Stimulated activated naive CD4-positive, alpha-beta T cell treated with Interleukin-2 at 50 U/mL for 16 hours (primary cell): ENCODE data around the gene OR1I1.

Source experiments
- DNase-seq: peaks from one replicate; lab custom pipeline; 2025; lab: John Stamatoyannopoulos, UW

Gene OR1I1

DNA sequence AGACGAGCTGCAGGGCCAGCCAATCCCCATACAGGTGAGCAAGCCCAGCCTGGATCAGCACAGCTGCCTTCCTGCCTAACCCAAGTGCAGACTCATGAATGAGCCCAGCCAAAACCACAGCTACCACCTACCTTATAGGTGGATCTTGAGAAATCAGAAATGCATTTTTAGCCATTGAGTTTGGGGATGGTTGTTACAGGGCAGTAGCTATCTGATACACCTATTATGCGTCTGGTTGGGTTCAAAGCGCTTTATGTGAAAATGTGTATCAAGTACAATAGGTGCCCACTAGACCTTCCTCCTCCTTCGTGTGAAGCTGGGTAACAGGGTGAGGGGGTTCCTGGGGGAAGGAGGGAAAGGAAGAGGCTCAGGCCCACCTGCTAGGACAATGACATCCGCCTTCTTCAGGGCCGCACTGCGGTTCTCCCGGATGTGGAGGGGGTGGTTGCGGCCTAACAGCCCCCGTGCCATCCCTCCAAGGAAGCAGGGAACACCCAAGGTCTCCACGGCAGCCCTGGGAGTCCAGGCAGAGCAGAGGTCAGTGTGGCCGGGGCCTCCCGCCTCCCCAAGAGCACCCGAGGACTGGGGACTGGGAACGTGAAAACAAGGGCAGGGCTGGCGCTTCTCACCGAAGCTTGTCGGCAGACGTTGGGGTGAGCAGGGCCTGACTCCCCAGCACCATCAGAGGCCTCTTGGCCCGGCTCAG is 36.9 kb downstream of the OR1I1 start:
- DNase-seq: no peak

DNA sequence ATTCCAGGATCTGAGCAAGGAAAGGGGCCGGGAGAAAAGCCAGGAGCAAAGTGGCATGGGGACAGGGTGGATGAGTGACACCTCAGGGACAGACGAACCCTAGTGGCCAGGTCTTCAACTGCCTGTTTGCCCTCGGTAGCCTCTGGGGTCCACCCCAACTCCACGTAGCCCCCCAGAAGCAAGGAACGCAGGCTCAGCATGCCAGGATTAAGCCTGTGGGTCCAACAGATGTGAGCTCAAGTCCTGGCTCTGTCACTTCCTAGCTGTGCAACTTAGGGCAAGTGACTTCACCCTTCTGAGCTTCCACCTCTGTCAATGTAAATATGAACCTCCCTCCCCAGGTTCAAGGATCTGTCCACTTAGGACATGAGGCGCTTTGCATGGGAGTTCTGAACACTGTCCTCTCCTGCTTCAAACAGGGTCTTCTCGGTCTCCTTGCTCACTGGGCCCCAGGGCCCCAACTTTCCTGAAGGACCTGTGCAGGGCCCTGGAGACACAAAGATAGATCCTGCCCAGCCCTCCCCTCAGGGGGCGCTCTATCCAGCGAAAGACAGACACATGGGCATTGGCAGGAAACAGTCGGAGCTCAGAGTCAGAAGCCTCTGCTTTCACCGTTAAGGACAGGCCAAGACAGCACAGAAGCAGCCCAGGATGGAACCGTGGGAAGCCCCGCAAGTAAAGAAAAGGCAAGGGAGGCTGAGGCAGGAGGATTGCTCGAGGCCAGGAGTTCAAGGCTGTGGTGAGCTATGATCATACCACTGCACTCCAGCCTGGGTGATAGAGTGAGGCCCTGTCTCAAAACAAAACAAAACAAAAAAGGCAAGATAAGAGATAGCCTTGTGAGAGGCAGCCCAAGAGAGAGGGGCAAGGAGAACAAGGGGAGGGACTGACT is 38.4 kb downstream of the OR1I1 start:
- no peak for DNase-seq

DNA sequence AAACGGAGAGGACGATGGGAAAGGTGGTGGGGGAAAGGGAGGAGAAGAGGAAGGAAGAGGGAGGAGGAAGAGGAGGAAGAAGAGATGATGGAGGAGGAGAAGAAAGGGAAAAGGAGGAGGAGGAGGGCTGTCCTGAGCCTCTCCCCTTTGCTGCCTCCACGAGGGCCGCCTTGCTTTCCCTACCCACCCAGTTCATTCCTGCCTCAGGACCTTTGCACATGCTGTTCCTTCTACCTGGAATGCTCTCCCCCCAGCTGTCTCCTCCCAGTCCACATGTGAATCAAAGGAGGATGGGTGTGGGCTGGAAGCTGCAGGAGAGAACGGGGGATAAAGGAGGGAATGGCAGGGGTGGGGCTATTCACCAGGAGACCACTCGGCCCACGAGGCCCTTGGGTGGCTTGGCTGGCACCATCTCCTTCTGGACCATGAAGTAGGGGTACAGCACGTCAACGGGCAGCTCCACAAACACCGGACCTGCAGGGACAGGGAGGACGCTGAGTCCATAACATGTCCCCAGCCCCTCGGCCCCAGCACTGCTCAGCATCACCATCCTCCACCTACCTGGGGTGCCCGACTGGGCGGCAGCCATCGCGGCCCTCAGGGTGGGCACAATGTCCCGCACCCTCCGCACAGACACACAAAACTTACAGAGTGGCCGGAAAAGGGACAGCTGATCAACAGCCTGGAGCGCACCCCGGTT is 40.5 kb downstream of the OR1I1 start:
- DNase-seq: no peak

DNA sequence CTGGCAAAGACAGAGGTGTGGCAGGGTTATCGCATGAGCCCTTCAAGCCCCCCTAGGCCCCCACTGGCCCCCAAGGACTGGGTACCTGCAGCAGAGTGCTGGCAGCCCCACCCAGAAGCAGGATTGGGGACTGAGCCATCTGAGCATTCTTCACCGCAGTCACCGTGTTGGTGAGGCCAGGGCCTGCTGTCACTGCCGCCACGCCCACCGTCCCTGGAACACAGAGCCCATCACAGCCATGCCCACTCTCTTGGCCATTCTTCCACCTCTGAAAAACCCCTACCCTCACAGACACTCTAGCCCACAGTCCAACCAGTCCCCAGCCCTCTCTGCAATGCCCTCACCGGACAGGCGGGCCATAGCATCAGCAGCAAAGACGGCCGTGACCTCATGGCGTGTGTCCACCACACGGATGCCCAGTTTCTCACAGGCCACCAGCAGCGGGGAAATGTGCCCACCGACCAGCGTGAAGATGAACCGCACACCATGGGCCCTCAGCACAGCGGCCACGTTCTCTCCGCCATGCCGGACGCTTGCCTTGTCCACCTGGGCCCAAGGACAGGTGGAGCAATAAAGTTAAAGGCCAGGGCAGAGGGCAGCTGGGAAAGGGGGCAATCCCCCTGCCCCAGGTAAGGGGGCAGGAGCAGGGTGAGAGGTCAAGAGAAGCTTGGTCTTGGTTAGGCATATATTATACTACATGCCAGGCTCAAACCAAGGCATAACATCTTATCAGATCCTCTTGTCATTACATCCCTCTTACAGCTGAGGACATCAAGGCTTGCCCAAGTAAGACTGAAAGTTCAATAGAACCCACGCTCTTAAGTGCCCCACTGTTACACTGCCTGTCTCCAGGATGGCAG is 41.2 kb downstream of the OR1I1 start:
- no peak for DNase-seq

DNA sequence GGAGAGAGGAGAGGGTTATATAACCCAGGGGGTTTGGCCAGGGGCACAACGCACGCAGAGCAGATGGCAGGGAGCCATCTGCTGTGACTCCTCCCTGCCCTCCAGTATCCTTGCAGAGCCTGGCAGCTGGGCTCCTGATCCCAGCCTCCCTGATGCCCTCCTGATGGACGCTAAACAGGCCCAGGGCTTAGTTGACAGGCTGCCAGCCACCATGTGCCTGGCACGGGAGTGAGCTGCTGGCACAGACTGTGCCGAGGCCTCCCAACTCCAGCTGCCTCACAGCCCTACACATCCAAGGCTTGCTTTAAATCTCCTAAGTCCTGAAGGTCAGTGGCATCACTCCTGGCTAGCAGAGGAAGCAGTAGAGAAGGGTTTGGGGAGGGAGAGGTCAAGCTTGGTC is 41.9 kb downstream of the OR1I1 start:
- DNase-seq: no peak

DNA sequence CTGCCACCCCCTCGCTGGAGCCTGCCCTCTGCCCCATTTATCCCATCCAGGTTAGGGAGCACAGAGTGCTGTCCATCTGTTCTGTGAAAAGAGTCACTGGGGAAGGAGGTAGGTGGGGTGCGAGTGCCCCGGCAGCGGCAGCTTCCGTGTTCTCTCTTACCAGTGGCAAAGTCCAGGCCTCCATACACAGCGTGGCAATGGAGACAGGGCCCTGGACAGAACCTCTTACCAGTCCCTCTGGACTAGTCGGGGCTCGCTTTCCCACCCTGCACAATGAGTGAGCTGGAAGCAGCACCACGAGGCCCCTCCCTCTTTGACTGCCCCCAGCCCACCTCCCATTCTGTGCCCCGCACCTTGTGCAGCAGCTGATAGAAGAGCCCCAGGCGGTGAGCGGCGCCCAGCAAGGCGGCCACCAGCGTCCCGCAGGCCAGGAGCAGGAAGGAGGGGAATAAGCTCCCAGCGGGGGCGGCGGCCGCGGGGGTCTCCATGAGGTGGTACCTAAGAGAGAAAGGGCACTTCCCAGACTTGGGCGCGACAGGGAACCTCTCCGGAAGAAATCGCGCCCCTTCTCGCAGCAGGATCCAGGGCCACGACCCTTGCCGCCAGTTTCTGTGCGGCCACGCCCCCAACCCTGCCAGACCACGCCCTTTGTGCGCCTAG is 42.7 kb downstream of the OR1I1 start:
- no peak for DNase-seq

DNA sequence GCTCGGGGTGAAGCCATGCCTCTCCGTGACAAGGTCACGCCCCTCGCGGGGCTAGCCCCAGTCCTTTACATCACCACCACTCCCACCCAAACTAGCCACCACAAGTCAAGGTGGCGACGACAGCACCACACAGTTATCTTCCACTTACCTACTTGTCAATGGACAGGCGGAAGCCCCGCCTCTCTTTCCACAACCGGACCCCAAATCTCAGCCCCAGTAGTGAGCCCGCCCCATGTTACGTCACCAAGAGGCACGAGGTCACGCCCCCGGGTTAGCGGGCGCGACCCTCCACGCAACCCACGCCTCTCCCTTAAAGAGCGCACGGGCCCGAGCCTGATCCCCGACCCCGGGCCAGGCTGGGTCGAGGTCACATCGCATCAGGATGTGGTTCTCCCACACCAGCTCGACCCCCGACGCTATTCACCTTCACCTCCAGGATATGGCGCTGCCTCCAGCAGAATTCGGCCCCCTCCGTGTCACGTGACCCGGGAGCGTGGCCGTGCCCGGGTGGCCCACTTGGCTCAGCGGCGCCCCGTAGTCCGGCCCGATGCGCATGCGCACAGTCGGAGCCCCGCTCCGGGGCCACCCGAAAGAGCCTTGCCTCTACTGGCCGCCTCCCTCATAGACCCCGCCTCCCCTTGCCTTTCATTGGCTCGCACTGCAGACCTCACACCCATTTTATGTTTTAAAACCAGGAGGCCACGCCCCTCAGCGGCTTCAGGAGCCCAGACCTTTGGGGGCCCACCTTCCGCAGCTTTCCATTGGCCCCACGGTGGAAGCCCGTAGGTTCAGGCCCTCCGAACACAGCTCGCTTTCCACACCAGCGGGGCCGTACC is 43.4 kb downstream of the OR1I1 start:
- DNase-seq: peak; percentile 97

DNA sequence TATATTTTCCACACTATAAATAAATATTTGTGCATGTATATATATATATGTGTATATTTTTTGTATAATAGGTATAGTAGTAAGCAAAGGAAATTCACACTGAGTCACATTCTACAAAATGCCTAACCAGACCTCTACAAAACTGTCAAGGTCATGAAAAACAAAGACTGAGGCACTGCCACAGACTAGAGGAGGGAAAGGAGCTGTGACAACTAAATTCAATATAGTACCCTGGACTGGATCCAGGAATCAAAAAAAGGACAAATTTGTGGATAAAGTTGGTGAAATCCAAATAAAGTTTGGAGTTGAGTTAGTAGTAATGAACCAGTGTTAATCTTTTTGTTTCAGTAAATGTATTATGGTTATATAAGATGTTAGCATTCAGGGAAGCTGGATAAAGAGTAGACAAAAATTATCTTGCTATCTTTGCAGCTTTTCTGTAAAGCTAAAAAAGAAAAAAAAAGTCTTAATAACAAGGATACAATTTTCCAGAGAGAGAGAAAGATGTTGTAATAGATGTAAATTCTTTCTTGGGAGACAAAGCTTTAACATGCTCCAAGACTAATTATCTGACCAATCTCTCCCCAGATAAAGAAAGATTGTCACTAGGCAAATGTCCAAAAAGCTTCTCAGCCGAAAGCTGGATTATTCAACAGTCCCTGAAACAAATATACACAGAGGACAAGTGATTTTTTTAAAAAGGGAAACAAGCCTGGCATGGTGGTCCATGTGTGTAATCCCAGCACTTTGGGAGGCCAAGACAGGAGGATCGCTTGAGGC is 44.3 kb downstream of the OR1I1 start:
- no peak for DNase-seq

DNA sequence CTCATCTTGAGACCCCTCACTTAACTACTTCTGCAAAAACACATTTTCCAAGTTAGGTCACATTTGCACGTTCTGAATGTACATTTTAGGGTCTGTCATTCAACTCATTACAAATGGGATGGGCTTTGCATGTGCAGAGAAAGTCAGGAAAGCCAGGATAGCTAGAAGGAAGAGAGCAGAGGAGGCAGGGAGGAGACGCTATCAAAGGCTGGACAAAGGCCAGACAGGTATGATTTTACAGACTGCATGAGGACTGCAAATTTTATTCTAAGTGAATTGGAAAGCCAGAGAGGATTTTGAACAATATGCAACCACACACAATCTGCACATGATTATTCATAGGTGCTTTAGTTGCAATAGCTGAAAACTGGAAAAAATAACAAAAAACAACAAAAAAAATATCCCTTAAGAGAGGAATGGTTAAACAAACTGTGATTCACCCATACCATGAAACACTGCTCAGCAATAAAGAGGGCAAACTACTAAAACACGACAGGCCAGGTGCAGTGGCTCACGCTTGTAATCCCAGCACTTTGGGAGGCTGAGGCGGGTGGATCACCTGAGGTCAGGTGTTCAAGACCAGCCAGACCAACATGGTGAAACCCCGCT is 46.3 kb downstream of the OR1I1 start:
- no peak for DNase-seq

DNA sequence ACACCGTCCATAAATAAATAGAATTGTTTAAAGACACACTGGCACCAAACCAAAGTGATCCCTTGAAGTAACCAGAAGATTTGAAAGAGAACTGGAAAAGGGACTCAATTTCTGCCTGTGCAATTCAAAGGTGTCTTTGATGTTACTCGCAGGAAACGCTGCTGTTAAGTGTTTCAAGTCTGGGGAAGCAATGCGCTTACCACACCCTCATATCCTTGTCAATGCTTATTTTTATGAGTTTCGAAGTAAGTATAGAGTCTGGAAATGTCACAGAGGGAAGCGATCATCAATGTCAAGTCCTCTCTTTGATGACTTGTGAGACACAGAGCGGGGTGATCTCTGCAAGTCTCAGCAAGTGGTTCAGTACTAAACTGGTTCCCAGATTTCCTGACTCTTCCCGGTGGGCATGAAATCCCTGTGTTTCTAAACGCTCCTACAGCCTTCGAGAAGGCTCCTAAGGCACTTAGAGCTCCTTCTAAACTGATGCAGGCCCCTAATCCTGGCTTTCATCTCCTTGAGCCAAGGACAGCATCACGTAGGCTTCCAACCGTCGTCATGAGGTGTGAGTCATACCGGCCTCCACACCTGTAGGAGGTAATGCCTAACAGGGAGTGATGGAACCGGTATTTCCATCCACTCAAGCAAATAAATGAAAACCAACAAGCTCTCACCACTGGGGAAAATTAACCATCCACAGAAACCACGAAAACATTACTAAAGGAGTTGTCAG is 48.0 kb downstream of the OR1I1 start:
- peak; percentile 27 for DNase-seq

DNA sequence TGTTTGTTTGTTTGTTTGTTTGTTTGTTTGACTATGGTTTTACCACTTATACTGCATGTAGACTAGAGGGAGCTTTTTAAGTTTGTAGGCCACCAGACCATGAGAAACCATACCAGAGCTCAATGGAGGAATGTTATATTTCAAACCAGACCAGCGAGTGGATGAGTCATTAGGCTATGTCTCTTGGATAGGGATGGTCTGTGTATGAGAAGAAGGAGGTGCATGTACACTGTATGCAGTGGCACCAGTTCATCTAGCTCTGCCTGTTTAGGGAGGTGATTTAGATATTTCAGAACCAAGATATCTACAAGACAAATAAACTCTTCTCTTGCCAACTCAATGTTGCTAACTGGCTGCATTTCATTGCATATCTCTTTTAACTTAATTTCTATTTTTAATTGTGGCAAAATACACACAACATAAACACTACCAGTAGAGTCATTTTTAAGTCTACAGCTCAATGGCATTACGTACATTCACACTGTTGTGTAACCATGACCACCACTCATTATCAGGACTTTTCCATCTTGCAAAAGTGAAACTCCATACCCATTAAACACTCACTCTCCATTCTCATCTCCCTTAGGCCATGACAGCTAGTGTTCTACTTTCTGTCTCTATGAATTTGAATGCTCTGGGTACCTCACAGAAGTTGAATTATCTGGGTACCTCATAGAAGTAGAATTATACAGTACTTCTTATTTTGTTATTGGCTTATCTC is 54.4 kb downstream of the OR1I1 start:
- no peak for DNase-seq

DNA sequence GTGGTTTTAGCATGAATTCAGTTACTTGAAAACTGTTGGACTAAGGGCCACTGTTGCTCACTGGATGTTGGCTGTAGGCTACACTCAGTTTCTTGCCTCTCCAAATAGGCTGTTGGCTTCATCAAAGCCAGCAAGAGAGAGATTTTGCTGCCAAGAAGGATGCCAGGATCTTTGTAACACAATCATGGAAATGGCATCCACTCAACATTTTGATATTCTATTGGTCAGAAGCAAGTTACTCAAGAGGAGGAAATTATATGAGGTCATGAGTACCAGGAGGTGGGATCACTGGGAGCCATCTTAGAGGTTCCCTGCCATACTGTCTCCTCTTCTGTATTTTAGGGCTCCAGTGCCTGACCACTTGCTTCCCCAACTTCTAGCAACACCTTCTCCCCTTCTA is 55.8 kb downstream of the OR1I1 start:
- DNase-seq: no peak

DNA sequence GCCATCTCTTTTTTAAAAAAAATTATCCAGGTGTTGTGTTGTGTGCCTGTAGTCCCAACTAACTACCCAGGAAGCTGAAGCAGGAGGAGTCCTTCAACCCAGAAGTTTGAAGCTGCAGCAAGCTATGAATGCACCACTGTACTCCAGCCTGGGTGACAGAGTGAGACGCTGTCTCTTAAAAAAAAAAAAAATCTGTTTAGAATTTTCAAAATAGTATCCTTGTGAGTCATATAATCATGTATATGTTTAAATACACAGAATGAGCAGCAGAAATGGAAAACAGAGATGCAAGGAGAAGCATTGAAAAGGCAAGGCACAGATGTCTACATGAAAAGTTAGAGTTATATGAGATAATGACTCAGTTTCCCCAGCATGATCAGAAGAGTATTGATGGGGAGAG is 56.4 kb downstream of the OR1I1 start:
- DNase-seq: no peak

DNA sequence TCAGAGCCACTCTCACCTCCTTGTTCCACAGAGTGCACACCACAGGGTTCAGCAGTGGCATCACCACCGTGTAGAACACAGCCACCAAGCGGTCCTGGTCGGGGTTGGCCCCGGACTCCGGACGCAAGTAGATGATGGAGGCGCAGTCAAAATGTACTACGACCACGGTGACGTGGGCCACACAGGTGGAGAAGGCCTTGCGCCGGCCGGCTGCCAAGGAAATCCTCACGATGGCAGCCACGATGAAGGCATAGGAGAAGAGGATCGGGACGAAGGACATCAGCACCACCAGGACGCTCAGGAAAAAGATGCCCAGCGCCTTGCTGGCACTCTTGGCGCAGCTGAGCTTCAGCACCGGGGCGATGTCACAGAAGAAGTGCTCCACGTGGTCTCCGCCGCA is 59.1 kb downstream of the OR1I1 start:
- no peak for DNase-seq

DNA sequence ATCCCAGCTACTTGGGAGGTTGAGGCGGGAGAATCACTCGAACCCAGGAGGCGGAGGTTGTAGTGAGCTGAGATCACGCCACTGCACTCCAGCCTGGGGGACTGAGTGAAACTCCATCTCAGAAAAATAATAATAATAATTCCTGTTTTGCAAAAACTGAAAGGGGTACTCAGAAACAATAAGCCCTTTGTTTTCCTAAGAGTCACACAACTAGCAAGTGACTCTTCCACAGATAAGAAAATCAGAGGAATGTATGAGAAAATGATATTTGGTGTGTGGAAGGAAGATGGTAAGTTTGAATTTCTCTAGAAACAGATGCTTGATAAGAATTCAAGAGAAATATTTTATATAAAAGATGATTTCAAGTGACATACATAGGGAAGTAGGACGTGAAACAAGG is 60.3 kb downstream of the OR1I1 start:
- no peak for DNase-seq
